GM19455 (cell line): ENCODE results near the gene GABBR2.

Experiments used
- ATAC-seq: cut with Tn5 transposase; IDR thresholded peaks from one replicate; pipeline ENCODE4 v1.9.1; 2021; ENCODE audit not compliant: unreplicated experiment

GABBR2 gene

DNA sequence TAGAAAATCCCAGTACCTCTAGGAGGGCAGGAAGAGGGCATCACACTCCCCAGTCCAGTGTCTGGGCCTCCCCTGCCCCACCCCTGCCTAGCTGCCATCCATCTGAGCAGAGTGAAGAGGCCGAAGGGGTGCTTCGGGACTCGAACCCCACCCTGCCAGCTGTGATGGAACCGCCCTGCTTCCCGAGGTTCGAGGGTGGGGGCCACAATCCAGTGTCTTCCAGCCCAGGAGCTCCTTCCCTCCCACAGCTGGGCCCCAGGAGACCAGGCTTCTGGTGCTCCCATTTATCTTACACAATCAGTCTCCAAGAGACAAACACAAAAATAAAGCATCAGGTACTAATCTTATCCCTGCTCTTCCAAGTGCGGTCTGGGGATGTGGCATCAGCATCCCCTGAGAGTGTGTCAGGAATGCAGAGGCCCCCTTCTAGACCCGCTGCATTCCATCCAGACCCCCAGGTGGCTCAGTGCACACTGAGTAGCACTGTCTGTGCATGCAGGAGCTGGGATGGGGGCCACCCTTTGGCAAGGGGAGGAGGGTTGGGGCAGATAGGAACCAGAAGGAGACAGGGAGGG lies 330.4 kb downstream of the GABBR2 start:
- ATAC-seq = no peak

DNA sequence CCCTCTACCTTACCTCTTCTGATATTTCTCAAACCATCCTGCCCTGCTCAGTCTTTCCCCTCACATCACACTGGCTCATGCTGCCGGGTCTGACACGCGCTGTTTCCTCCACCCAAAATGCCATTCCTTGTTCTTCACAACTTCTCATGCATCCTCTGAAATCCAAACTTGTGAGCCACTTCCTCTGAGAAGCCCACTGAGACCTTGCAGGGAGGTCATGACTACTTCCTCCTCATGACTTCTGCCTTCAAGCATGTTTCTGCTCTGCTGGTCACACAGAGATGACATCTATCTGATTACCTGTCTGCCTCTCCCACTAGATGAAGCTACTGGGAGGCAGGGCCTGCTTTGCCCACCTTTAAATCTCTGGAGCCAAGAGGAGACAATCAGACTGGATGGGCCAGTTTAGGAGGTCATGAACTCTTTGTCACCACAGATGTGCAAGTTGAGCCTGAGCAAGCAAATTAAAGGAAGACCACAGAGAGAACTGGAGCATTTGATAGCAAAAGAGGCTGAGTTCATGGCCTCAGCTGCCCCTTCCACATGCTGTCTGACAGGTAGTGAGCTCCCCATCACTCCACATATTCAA lies 333.5 kb downstream of the GABBR2 start:
- ATAC-seq = no peak

GRCh38 chr9:98374385-98375051 lies 334.2 kb downstream of the GABBR2 start:
- ATAC-seq = no peak

- ATAC-seq = no peak
These were observed 335.1 kb downstream of the GABBR2 start for GRCh38 chr9:98373609-98374008.

DNA sequence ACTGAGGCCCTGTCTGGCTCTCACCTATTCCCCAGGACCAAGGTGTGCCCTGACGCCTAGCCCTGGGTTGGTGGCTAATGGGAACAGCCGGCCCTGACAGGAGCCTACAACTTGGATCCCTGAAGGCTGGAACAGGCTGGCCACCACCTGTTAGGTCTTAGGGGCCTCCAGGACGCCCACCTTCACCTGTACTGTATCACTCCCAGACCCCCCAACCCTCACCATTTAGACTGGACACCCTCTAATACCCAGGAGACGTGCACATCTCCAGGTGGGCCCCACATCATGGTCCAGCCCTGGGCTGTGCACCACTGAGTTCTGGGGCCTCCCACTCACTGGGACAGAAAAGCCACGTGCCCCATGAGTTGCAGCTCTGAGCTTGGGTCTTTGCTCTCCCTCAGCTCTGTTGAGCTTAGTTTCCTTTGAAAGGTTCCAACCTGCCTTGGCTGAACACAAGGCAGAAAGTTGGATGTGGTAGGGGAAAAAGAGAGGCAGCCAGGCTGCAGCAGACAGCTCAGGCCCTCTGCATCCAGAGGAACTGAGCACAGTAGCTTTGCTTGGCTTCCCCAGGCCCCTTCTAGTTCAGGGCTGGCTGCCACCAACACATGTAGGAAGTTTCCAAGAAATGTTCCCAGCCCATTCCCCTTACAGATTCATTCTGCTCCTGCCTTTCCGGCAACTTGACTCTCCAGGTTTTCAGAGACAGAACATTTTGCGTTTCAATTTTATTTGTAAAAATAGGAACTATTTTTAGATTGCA lies 336.5 kb downstream of the GABBR2 start:
- no peak for ATAC-seq

DNA sequence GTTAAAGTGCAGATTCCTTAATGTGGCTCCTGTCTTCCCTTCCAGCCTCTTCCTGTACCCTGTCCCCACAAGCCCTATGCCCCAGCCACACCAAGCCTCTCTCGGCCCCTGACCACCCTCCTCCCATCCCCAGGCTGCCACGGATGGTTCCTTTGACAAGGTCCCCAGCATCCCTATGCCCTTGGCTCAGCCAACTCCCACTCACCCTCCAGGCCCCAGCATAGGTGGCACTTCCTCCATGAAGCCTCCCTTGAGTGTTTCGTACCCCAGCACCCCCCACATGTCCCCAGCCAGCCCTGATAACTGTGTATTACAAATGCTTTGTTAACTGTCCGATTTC lies 337.8 kb downstream of the GABBR2 start:
- ATAC-seq = no peak

- no peak for ATAC-seq
These were observed 338.3 kb downstream of the GABBR2 start for GRCh38 chr9:98370300-98370975.

DNA sequence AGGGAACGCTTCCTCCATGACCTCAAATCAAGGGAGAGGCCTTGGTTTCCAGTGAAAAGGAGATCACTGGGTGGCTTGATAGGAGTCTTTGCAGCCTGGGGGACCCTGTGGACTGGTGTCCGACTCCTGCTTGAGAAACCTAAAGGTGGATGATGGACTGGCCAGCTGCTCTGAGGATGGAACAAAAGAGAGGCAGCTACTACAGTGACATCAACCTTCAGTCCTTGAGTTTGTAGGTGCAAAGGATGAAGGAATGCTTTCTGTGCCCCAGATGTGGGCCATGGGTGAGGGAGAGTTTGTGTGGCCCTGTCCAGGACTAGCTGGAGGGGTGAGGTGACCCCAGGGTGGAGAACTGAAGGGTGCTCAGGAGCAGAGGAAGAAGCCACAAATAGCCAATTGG lies 338.8 kb downstream of the GABBR2 start:
- no peak for ATAC-seq

GRCh38 chr9:98369471-98369870 lies 339.3 kb downstream of the GABBR2 start:
- no peak for ATAC-seq

GRCh38 chr9:98369066-98369425 lies 339.7 kb downstream of the GABBR2 start:
- no peak for ATAC-seq

GRCh38 chr9:98368366-98369065 lies 340.2 kb downstream of the GABBR2 start:
- no peak for ATAC-seq

GRCh38 chr9:98367923-98368322 lies 340.8 kb downstream of the GABBR2 start:
- no peak for ATAC-seq

GRCh38 chr9:98367371-98367900 lies 341.3 kb downstream of the GABBR2 start:
- ATAC-seq = no peak

DNA sequence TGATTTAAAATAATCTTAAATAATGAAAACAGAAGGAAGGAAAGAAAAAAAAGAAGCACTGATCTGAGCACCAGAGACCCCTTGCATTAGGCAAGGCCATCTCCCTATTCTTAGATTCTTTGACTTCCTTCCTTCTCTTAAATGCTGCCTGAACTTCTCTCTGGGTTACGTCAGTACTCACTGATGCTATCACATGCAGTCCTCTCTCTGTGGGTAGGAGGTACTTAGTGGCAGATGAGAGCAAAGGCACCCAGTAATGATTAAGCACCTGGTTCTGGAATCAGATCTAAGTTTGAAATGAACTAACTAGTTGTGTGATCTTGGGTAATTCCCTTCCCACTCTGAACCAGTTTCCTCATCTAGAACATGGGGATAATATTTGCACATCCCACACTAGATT lies 343.0 kb downstream of the GABBR2 start:
- ATAC-seq = no peak

- ATAC-seq = no peak
These were observed 343.5 kb downstream of the GABBR2 start for GRCh38 chr9:98365227-98365669.

- no peak for ATAC-seq
These were observed 344.6 kb downstream of the GABBR2 start for GRCh38 chr9:98364086-98364485.

- no peak for ATAC-seq
These were observed 345.1 kb downstream of the GABBR2 start for GRCh38 chr9:98363644-98364043.

- ATAC-seq = no peak
These were observed 346.0 kb downstream of the GABBR2 start for GRCh38 chr9:98362624-98363252.

DNA sequence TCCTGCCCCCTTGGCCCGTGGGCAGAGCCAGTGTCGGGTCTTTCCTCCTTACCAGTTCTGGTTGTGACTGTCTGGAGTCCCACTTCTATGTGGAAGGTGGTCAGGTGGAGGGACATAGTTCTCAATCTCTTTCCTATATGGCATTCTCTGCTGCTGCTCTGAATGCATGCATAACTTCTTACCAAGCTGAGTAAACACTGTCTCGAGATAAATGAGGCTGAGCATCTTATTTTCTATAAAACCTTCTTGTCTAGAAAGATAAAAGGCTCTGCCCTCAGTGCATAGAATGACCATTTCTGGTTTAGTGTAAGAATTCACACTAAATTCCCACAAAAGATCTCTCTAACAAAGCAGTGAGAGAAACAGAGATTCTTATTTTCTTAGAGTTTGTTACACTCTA lies 347.1 kb downstream of the GABBR2 start:
- ATAC-seq = no peak

DNA sequence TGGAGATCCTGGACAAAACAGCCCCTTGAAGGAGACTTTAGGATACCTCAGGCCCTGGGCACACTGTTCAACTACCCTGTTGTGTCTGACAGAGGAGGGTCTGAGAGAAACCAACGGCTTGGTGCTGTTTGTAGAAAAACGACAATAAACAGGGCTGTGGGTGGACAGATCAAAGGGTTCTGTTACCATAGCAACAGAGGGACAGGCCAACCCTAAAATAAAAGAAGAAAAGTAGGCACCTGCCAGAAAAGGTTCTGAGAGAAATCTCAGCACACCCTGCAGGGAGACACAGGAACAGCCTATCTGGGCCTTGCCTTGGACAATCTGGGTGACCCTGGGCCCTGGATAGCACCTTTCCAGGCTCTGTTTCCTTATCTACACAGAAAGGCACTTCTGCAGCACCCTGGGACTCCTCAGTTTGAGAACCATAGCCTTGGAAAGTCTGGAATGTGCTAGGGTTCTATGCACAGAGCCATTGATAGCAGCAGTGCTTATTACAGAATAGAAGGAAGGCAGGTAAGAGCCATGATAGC lies 348.5 kb downstream of the GABBR2 start:
- no peak for ATAC-seq
